PC-9 (cell line): Measurements from ENCODE around the gene ITGB4. TPM values are rescaled to one million over a fixed set of nuclear protein-coding genes. Genes with fewer than 3 reads are reported as not detected.

Experiments
- BruUV-seq: library from RNA; stranded (reverse); fragments of 400-500 nt; replicated peaks from 2 replicates; lab custom pipeline; 2021; lab: Mats Ljungman, UMichigan
- CTCF ChIA-PET: fragments of 300-600 bp; sonication (Branson Sonifier 250); formaldehyde crosslinking; loops from one replicate; lab custom pipeline; 2022; ENCODE audit warnings: antibody characterized with exemption; lab: Charles Lee
- POLR2A ChIA-PET: fragments of 300-600 bp; sonication (Branson Sonifier 250); formaldehyde crosslinking; loops from one replicate; lab custom pipeline; 2022; ENCODE audit warnings: antibody characterized with exemption; ENCODE audit not compliant: unreplicated experiment; lab: Charles Lee
- DNase-seq, 2 experiments: peaks; one replicate each; pipeline versions ENCODE4 v3.0.0 to v3.0.0-alpha.2; 2015 to 2022; ENCODE audit warnings: mixed read lengths in 1 of 2
- H2AFZ ChIP-seq: fragments of 200-600 bp; sonication (generic); 2 replicates; pipeline ENCODE4 v1.8.1; 2017; ENCODE audit warnings: antibody characterized with exemption
- H3F3A ChIP-seq: fragments of 200-600 bp; sonication (generic); 2 replicates; pipeline ENCODE4 v1.8.1; 2017; ENCODE audit warnings: antibody characterized with exemption, mild to moderate bottlenecking, low read depth; ENCODE audit not compliant: insufficient read depth
- H3K27ac ChIP-seq: fragments of 200-600 bp; sonication (generic); 2 replicates; pipeline ENCODE4 v1.6.1; 2016; ENCODE audit warnings: mixed run types
- H3K27me3 ChIP-seq: fragments of 200-600 bp; sonication (generic); 2 replicates; pipeline ENCODE4 v1.6.1; 2016; ENCODE audit warnings: low read depth, mixed run types; ENCODE audit not compliant: insufficient read depth
- H3K36me3 ChIP-seq: fragments of 200-600 bp; sonication (generic); 2 replicates; pipeline ENCODE4 v1.6.1; 2016; ENCODE audit warnings: low read depth, mixed run types
- H3K4me1 ChIP-seq: fragments of 200-600 bp; sonication (generic); replicated peaks from 2 replicates; pipeline ENCODE4 v1.6.1; 2016; ENCODE audit warnings: mixed run types; ENCODE audit not compliant: insufficient read depth
- H3K4me2 ChIP-seq: fragments of 200-600 bp; sonication (generic); 2 replicates; pipeline ENCODE4 v1.6.1; 2017; ENCODE audit warnings: mixed run types
- H3K4me3 ChIP-seq: fragments of 200-600 bp; sonication (generic); 2 replicates; pipeline ENCODE4 v1.6.1; 2016; ENCODE audit warnings: mixed run types
- H3K79me2 ChIP-seq: fragments of 200-600 bp; sonication (generic); 2 replicates; pipeline ENCODE4 v1.6.1; 2017; ENCODE audit warnings: low read depth, mixed run types
- H3K9me2 ChIP-seq: fragments of 200-600 bp; sonication (generic); 2 replicates; pipeline ENCODE4 v1.8.1; 2017; ENCODE audit warnings: mild to moderate bottlenecking; ENCODE audit not compliant: insufficient read depth
- H3K9me3 ChIP-seq: fragments of 200-600 bp; sonication (generic); 2 replicates; pipeline ENCODE4 v1.8.1; 2016; ENCODE audit warnings: low read depth; ENCODE audit not compliant: insufficient read depth
- H4K20me1 ChIP-seq: fragments of 200-600 bp; sonication (generic); 2 replicates; pipeline ENCODE4 v1.8.1; 2017; ENCODE audit not compliant: insufficient read depth
- CTCF ChIP-seq: fragments of 200-600 bp; sonication (generic); conservative IDR thresholded peaks from 2 replicates; pipeline ENCODE4 v1.6.1; 2017; ENCODE audit warnings: mixed run types, antibody characterized with exemption, mild to moderate bottlenecking, moderate library complexity
- EZH2 ChIP-seq: fragments of 200-600 bp; sonication (generic); IDR thresholded peaks from 2 replicates; pipeline ENCODE4 v1.8.0; 2017; ENCODE audit warnings: antibody characterized with exemption, low read depth
- intact Hi-C: fragments of 100-400 bp; cut with micrococcal nuclease; formaldehyde crosslinking; loops from one replicate; pipeline ENCODE4 v1.10.0; 2022; ENCODE audit not compliant: unreplicated experiment
- microRNA-seq: library from miRNA; unstranded; fragments of <30 nt; microRNA quantifications from one replicate; pipeline ENCODE4 v1.2.0, GENCODE V29; 2021; ENCODE audit warnings: borderline number of aligned reads, borderline replicate concordance
- total RNA-seq: library from RNA; stranded (reverse); gene quantifications from 2 replicates; pipeline ENCODE4 v1.2.3, GENCODE V29; 2021

The ITGB4 gene
- total RNA-seq, 1 experiment from 2014 or later = 461 TPM

- Histone ChIP-seq H3K9me3 (no peaks in the 10 kb centered on the region), H3K36me3 (no peaks in the 10 kb centered on the region), H3K27me3 (no peaks in the 10 kb centered on the region), H3K4me1 (no peaks in the 10 kb centered on the region), H3K9me2 (no peaks in the 10 kb centered on the region), H2AFZ (no peak overlapping the region), H4K20me1 (0 out of 2 replicates have a peak, but pooled peaks cover 6% of the 10 kb centered on the region), H3F3A (peaks cover 4% of the 10 kb centered on the region; the same call in 1 of the 2 replicates), H3K4me2 (no peak overlapping the region), H3K27ac (no peak overlapping the region), H3K4me3 (no peak overlapping the region), H3K79me2 (no peaks in the 10 kb centered on the region)
- intact Hi-C loops = no loop called here
- DNase-seq = no peak
- POLR2A ChIA-PET = no interaction called here
- no peak for TF ChIP-seq EZH2
- no peak for TF ChIP-seq CTCF
- CTCF ChIA-PET = interaction anchor here (0.5 kb wide), 1 partner anchor 516 kb away, joined by 3 read pairs; no protein-coding TSS in a partner anchor
- no TSS peak for BruUV-seq
Observed at GRCh38 chr17:75806822-75807500, 85.7 kb downstream of the ITGB4 start.

Small RNA genes within 50 kb of the gene (microRNA-seq; reads per million reads assigned to microRNA genes)
- not detected for gene MIR4738

Other genes starting within 250 kb of the ITGB4 start
- 24.4 and 25.4 TPM in 2 replicates for gene CASKIN2, start 205.9 kb upstream of the ITGB4 start, total RNA-seq
- gene TSEN54, start 204.9 kb upstream of the ITGB4 start, total RNA-seq = 42.6 and 45.1 TPM in 2 replicates
- gene LLGL2, start 195.8 kb upstream of the ITGB4 start, total RNA-seq = 138 and 156 TPM in 2 replicates
- gene MYO15B, start 133.7 kb upstream of the ITGB4 start, total RNA-seq = 53.5 and 79.7 TPM in 2 replicates
- 0.31 and 0.40 TPM in 2 replicates for gene SMIM5, start 88.0 kb upstream of the ITGB4 start, total RNA-seq
- gene RECQL5, start 54.3 kb upstream of the ITGB4 start, total RNA-seq = 41.0 and 44.2 TPM in 2 replicates
- gene SAP30BP, start 54.1 kb upstream of the ITGB4 start, total RNA-seq = 79.5 and 80.3 TPM in 2 replicates
- gene GALK1, start 43.7 kb downstream of the ITGB4 start, total RNA-seq = 12.7 and 12.8 TPM in 2 replicates
- gene UNK, start 63.3 kb downstream of the ITGB4 start, total RNA-seq = 25.3 and 27.8 TPM in 2 replicates
- 94.4 and 108 TPM in 2 replicates for gene UNC13D, start 122.9 kb downstream of the ITGB4 start, total RNA-seq
- 114 and 159 TPM in 2 replicates for gene WBP2, start 133.9 kb downstream of the ITGB4 start, total RNA-seq
- 46.1 and 48.3 TPM in 2 replicates for gene TRIM47, start 157.1 kb downstream of the ITGB4 start, total RNA-seq
- 21.1 and 27.1 TPM in 2 replicates for gene TRIM65, start 175.5 kb downstream of the ITGB4 start, total RNA-seq
- 127 and 136 TPM in 2 replicates for gene MRPL38, start 183.4 kb downstream of the ITGB4 start, total RNA-seq
- 22.5 and 28.7 TPM in 2 replicates for gene FBF1, start 219.6 kb downstream of the ITGB4 start, total RNA-seq